ENCODE data around the gene GPR42. TPM values are rescaled to one million over a fixed set of nuclear protein-coding genes. Genes with fewer than 3 reads are reported as not detected.
"Not testable (repeated sequence)": the region's sequence is repeated elsewhere in the genome, so short reads cannot be mapped to it uniquely, and the experiment has no call there.

GPR42 gene
- total and polyA plus RNA-seq, 7 experiments from 2014 or later = 0.24 TPM; not detected in 6

DNA sequence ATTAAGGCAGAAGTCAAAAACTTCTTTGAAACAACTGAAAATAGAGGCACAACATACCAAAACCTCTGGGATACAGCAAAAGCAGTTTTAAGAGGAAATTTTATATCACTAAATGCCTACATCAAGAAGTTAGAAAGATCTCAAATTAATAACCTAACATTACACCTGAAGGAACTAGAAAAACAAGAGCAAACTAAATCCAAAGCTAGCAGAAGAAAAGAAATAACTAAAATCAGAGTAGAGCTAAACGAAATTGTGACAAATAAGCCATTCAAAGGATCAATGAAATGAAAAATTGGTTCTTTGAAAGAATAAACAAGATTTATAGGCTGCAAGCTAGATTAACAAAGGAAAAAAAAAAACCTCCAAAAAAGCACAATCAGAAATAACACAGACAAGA, 2.5 kb upstream of the GPR42 start:
- H3K36me3 ChIP-seq (ENCODE audit: control insufficient read depth in 2 of 3, insufficient read depth in 3 of 3, low read length in 3 of 3) = no peaks in the 10 kb centered on the region
- Mint-ChIP-seq H3K27me3 (peaks cover 0 to 41% (median 16%) of the 10 kb centered on the region in 5 donors), H3K4me3 (no peak overlapping the region), H3K27ac (no peak overlapping the region), H3K4me1 (peaks cover 0 to 4% (median 0%) of the 10 kb centered on the region in 7 donors), H3K36me3 (peaks cover 0 to 5% (median 0%) of the 10 kb centered on the region in 5 donors), H3K9me3 (peaks cover 0 to 2% (median 0%) of the 10 kb centered on the region in 11 donors)
- H3K27ac ChIP-seq (ENCODE audit: low read depth, low read length) = no peak overlapping the region
- ChIA-PET POLR2A (no interaction called here), CTCF (no interaction called here)
- ATAC-seq (no peak), DNase-seq (no peak)
- no peaks in the 10 kb centered on the region for H3K9me3 ChIP-seq (ENCODE audit: control insufficient read depth in 2 of 3, low read length in 3 of 3)
- intact Hi-C loops (cut with micrococcal nuclease) = no loop called here
- no peaks in the 10 kb centered on the region for H3K27me3 ChIP-seq (ENCODE audit: control insufficient read depth in 2 of 2, insufficient read depth in 2 of 2, low read length in 2 of 2)
- H3K4me3 ChIP-seq (ENCODE audit: low read length) = no peak overlapping the region
- H3K4me1 ChIP-seq (ENCODE audit: control insufficient read depth in 2 of 2, insufficient read depth in 2 of 2, low read length in 2 of 2) = no peaks in the 10 kb centered on the region

DNA sequence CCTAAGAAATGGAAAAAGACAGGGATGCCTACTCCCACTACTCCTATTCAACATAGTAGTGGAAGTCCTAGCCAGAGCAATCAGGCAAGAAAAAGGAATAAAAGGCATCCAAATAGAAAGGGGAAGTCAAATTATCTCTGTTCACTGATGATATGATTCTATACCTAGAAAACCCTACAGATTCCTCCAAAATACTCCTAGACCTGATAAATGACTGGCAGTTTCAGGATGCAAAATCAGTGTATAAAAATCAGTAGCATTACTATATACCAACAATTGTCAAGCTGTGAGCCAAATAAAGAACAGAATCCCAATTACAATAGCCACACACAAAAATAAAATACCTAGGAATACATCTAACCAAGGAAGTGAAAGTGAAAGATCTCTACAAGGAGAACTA, 1.3 kb upstream of the GPR42 start:
- peaks cover 0 to 7% (median 0%) of the 10 kb centered on the region in 7 donors for H3K4me1 Mint-ChIP-seq
- Histone ChIP-seq H3K36me3 (ENCODE audit: control insufficient read depth in 2 of 3, insufficient read depth in 3 of 3, low read length in 3 of 3) (no peaks in the 10 kb centered on the region), H3K4me1 (ENCODE audit: control insufficient read depth in 2 of 2, insufficient read depth in 2 of 2, low read length in 2 of 2) (no peaks in the 10 kb centered on the region), H3K4me3 (ENCODE audit: low read length) (no peak overlapping the region), H3K27me3 (ENCODE audit: control insufficient read depth in 2 of 2, insufficient read depth in 2 of 2, low read length in 2 of 2) (no peaks in the 10 kb centered on the region), H3K9me3 (ENCODE audit: control insufficient read depth in 2 of 3, low read length in 3 of 3) (no peaks in the 10 kb centered on the region), H3K27ac (ENCODE audit: low read depth, low read length) (no peak overlapping the region)
- peaks cover 0 to 2% (median 0%) of the 10 kb centered on the region in 11 donors for H3K9me3 Mint-ChIP-seq
- H3K4me3 Mint-ChIP-seq = no peak overlapping the region
- no peak overlapping the region for H3K27ac Mint-ChIP-seq
- DNase-seq = no peak
- H3K27me3 Mint-ChIP-seq = peaks cover 0 to 41% (median 16%) of the 10 kb centered on the region in 5 donors
- ATAC-seq = no peak
- POLR2A ChIA-PET = no interaction called here
- intact Hi-C loops (cut with micrococcal nuclease) = no loop called here
- H3K36me3 Mint-ChIP-seq = peaks cover 0 to 5% (median 0%) of the 10 kb centered on the region in 5 donors
- CTCF ChIA-PET = no interaction called here

DNA sequence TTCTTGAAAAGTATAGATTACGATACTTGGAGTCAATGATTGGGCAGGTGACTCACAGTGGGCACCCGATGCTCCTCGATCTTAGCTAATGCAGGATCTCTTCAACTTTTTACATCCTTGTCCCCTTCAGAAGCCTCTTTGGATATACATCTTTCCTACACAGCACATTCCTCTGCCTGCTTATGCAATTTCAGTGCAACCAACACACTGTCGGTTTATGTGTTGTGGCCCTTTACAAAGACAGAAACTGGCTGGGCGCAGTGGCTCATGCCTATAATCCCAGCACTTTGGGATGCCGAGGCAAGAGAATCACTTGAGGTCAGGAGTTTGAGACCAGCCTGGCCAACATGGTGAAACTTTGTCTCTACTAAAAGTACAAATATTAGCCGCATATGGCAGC, 2.6 kb downstream of the GPR42 start:
- no peaks in the 10 kb centered on the region for H3K27me3 ChIP-seq (ENCODE audit: control insufficient read depth in 2 of 2, insufficient read depth in 2 of 2, low read length in 2 of 2)
- H3K36me3 ChIP-seq (ENCODE audit: control insufficient read depth in 2 of 3, insufficient read depth in 3 of 3, low read length in 3 of 3) = no peaks in the 10 kb centered on the region
- H3K4me3 Mint-ChIP-seq = no peak overlapping the region
- H3K36me3 Mint-ChIP-seq = peaks cover 0 to 5% (median 0%) of the 10 kb centered on the region in 5 donors
- peaks cover 0 to 8% (median 0%) of the 10 kb centered on the region in 11 donors for H3K9me3 Mint-ChIP-seq
- H3K27ac Mint-ChIP-seq = no peak overlapping the region
- H3K4me1 ChIP-seq (ENCODE audit: control insufficient read depth in 2 of 2, insufficient read depth in 2 of 2, low read length in 2 of 2) = no peaks in the 10 kb centered on the region
- CTCF ChIA-PET = no interaction called here
- H3K4me1 Mint-ChIP-seq = peaks cover 0 to 14% (median 0%) of the 10 kb centered on the region in 7 donors
- peaks cover 0 to 18% (median 8%) of the 10 kb centered on the region in 5 donors for H3K27me3 Mint-ChIP-seq
- no peak for DNase-seq
- H3K9me3 ChIP-seq (ENCODE audit: control insufficient read depth in 2 of 3, low read length in 3 of 3) = no peaks in the 10 kb centered on the region
- intact Hi-C loops (cut with micrococcal nuclease) = no loop called here
- POLR2A ChIA-PET = no interaction called here
- H3K27ac ChIP-seq (ENCODE audit: low read depth, low read length) = no peak overlapping the region
- no peak for ATAC-seq
- no peak overlapping the region for H3K4me3 ChIP-seq (ENCODE audit: low read length)

DNA sequence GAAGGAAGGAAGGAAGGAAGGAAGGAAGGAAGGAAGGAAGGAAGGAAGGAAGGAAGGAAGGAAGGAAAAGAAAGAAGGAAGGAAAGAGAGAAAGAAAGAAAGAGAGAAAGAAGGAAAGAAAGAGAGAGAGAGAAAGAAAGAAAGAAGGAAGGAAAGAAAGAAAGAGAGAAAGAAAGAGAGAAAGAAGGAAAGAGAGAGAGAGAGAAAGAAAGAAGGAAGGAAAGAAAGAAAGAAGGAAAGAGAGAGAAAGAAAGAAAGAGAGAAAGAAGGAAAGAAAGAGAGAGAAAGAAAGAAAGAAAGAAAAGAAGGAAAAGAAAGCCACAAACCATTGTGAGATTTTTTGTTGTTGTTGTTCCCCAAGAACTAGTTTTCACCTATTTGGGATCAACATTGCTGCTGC, 3.2 kb downstream of the GPR42 start:
- H3K4me1 ChIP-seq (ENCODE audit: control insufficient read depth in 2 of 2, insufficient read depth in 2 of 2, low read length in 2 of 2); CTCF ChIA-PET; ATAC-seq; H3K27ac ChIP-seq (ENCODE audit: low read depth, low read length); H3K27me3 ChIP-seq (ENCODE audit: control insufficient read depth in 2 of 2, insufficient read depth in 2 of 2, low read length in 2 of 2); H3K9me3 ChIP-seq (ENCODE audit: control insufficient read depth in 2 of 3, low read length in 3 of 3); H3K36me3 Mint-ChIP-seq; H3K27ac Mint-ChIP-seq; H3K4me3 ChIP-seq (ENCODE audit: low read length); POLR2A ChIA-PET; H3K4me3 Mint-ChIP-seq; DNase-seq; intact Hi-C loops (cut with micrococcal nuclease); H3K36me3 ChIP-seq (ENCODE audit: control insufficient read depth in 2 of 3, insufficient read depth in 3 of 3, low read length in 3 of 3): not testable (repeated sequence)
- H3K9me3 Mint-ChIP-seq = peaks cover 0 to 12% (median 0%) of the 10 kb centered on the region in 11 donors
- H3K27me3 Mint-ChIP-seq = peaks cover 0 to 16% (median 8%) of the 10 kb centered on the region in 5 donors
- peaks cover 0 to 14% (median 0%) of the 10 kb centered on the region in 7 donors for H3K4me1 Mint-ChIP-seq

DNA sequence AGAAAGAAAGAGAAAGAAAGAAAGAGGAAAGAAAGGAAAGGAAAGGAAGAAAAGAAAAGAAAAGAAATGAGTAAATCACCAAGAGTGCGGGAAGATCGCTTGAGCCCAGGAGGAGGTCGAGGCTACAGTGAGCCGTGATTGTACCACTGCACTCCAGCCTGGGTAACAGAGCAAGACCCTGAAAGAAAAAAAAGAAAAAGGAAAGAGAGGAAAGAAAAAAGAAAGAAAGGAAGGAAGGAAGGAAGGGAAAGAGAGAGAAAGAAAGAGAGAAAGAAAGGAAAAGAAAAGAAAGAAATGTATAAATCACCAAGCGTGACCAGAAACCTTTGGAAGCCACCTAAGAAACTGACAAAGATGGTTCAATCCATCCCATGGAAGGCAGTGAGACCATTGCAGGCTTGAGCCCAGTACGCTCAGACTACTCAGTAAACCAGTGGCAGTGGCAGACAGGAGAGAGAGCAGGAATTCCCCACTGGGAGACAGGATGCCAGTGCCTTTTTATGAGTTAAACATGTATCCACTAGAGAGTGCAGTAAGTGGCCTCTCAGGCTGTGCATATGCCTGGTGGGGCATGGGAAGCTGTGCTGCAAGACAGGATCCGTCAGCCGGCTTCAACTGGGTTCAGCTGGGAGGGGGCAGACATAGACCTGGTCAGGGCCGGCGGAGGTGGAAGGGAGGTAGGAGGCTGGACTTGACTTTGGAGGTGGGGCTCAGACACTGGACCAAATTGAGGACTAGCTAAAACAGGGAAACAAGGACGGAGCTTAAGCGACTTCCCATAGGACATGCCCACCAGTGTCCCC, 4.8 kb downstream of the GPR42 start:
- Mint-ChIP-seq H3K27me3 (peaks cover 0 to 13% (median 5%) of the 10 kb centered on the region in 5 donors), H3K36me3 (no peaks in the 10 kb centered on the region), H3K4me1 (peaks cover 0 to 10% (median 0%) of the 10 kb centered on the region in 7 donors), H3K9me3 (peaks cover 0 to 12% (median 0%) of the 10 kb centered on the region in 11 donors), H3K4me3 (no peak overlapping the region), H3K27ac (no peak overlapping the region)
- ChIA-PET POLR2A (no interaction called here), CTCF (no interaction called here)
- ATAC-seq (no peak), DNase-seq (no peak)
- H3K9me3 ChIP-seq (ENCODE audit: control insufficient read depth in 2 of 3, low read length in 3 of 3) = no peaks in the 10 kb centered on the region
- H3K4me3 ChIP-seq (ENCODE audit: low read length) = no peak overlapping the region
- intact Hi-C loops (cut with micrococcal nuclease) = no loop called here
- no peaks in the 10 kb centered on the region for H3K36me3 ChIP-seq (ENCODE audit: control insufficient read depth in 2 of 3, insufficient read depth in 3 of 3, low read length in 3 of 3)
- H3K27ac ChIP-seq (ENCODE audit: low read depth, low read length) = no peak overlapping the region
- H3K4me1 ChIP-seq (ENCODE audit: control insufficient read depth in 2 of 2, insufficient read depth in 2 of 2, low read length in 2 of 2) = no peaks in the 10 kb centered on the region
- no peaks in the 10 kb centered on the region for H3K27me3 ChIP-seq (ENCODE audit: control insufficient read depth in 2 of 2, insufficient read depth in 2 of 2, low read length in 2 of 2)

DNA sequence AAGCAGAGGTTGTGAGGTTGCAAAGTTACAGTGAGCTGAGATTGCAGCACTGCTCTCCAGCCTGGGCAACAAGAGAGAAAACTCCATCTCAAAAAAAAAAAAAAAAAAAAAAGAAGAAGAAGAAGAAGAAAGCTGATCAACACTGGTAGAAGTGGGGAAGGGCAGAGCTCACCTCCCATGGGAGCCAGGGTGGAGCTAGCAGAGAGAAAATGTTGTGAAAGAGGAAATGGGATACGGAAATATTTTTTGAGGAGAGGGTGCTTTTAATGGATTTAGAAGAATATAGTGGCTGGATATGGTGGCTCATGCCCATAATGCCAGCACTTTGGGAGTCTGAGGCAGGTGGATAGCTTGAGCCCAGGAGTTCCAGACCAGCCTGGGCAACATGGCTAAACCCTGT, 6.8 kb downstream of the GPR42 start:
- intact Hi-C loops (cut with micrococcal nuclease) = no loop called here
- Mint-ChIP-seq H3K9me3 (peaks cover 0 to 12% (median 0%) of the 10 kb centered on the region in 11 donors), H3K27me3 (peaks cover 0 to 21% (median 10%) of the 10 kb centered on the region in 5 donors), H3K27ac (no peak overlapping the region), H3K4me3 (no peak overlapping the region), H3K36me3 (no peaks in the 10 kb centered on the region), H3K4me1 (peaks cover 0 to 10% (median 0%) of the 10 kb centered on the region in 7 donors)
- DNase-seq = no peak
- ATAC-seq = no peak
- Histone ChIP-seq H3K27ac (ENCODE audit: low read depth, low read length) (no peak overlapping the region), H3K4me3 (ENCODE audit: low read length) (no peak overlapping the region), H3K4me1 (ENCODE audit: control insufficient read depth in 2 of 2, insufficient read depth in 2 of 2, low read length in 2 of 2) (no peaks in the 10 kb centered on the region), H3K27me3 (ENCODE audit: control insufficient read depth in 2 of 2, insufficient read depth in 2 of 2, low read length in 2 of 2) (no peaks in the 10 kb centered on the region), H3K36me3 (ENCODE audit: control insufficient read depth in 2 of 3, insufficient read depth in 3 of 3, low read length in 3 of 3) (no peaks in the 10 kb centered on the region), H3K9me3 (ENCODE audit: control insufficient read depth in 2 of 3, low read length in 3 of 3) (no peaks in the 10 kb centered on the region)
- CTCF ChIA-PET = no interaction called here
- POLR2A ChIA-PET = no interaction called here

DNA sequence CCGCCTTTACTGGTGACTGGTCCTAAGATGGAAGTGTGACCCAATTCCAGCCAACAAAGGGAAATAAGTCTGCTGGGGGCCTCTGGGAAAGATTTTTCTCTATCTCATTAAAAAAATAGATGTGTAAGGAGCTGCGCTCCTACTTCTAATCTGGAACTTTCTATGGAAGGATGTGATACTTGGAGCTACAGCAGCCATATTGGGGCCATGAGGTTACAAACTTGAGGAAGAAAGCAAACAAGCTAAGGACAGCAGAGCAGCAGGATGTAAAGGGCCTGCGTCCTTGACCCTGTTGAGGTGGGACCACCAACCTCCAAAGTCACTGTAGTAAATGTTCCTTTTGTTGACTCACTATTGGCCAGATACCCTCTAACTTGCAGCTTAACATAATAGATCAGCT, 7.5 kb downstream of the GPR42 start:
- CTCF ChIA-PET = no interaction called here
- Mint-ChIP-seq H3K36me3 (no peaks in the 10 kb centered on the region), H3K4me3 (no peak overlapping the region), H3K4me1 (peaks cover 0 to 10% (median 0%) of the 10 kb centered on the region in 7 donors), H3K27me3 (peaks cover 0 to 24% (median 13%) of the 10 kb centered on the region in 5 donors), H3K27ac (no peak overlapping the region), H3K9me3 (peaks cover 0 to 12% (median 0%) of the 10 kb centered on the region in 11 donors)
- Histone ChIP-seq H3K36me3 (ENCODE audit: control insufficient read depth in 2 of 3, insufficient read depth in 3 of 3, low read length in 3 of 3) (no peaks in the 10 kb centered on the region), H3K4me1 (ENCODE audit: control insufficient read depth in 2 of 2, insufficient read depth in 2 of 2, low read length in 2 of 2) (no peaks in the 10 kb centered on the region), H3K27me3 (ENCODE audit: control insufficient read depth in 2 of 2, insufficient read depth in 2 of 2, low read length in 2 of 2) (no peaks in the 10 kb centered on the region), H3K9me3 (ENCODE audit: control insufficient read depth in 2 of 3, low read length in 3 of 3) (no peaks in the 10 kb centered on the region), H3K4me3 (ENCODE audit: low read length) (no peak overlapping the region), H3K27ac (ENCODE audit: low read depth, low read length) (no peak overlapping the region)
- ATAC-seq (no peak), DNase-seq (no peak)
- intact Hi-C loops (cut with micrococcal nuclease) = no loop called here
- POLR2A ChIA-PET = no interaction called here
